A549 (cell line): Measurements from ENCODE around the gene C4orf51.

Experiments
- CEBPB ChIP-seq, 2 experiments: fragments of >200 bp in 1 of 2; sonication (Bioruptor Twin) in 1 of 2; formaldehyde crosslinking in 1 of 2; IDR thresholded peaks; 2 replicates each; pipeline ENCODE4 v1.6.1; 2012 to 2016
- CTCF ChIP-seq: fragments of >200 bp; sonication (Bioruptor Twin); formaldehyde crosslinking; IDR thresholded peaks from 3 replicates; pipeline ENCODE4 v1.5.1; 2016
- MAX ChIP-seq: IDR thresholded peaks from 2 replicates; pipeline ENCODE4 v1.6.1; 2012
- PBX3 ChIP-seq: IDR thresholded peaks from 2 replicates; pipeline ENCODE4 v1.6.1; 2012
- REST ChIP-seq: fragments of 200-600 bp; sonication (generic); IDR thresholded peaks from 2 replicates; pipeline ENCODE4 v1.6.1; 2016; ENCODE audit warnings: antibody characterized with exemption, mild to moderate bottlenecking, moderate library complexity
- RNF2 ChIP-seq: fragments of 200-600 bp; sonication (generic); IDR thresholded peaks from 2 replicates; pipeline ENCODE4 v1.6.1; 2016; ENCODE audit warnings: low read depth, mild to moderate bottlenecking, antibody characterized with exemption, moderate library complexity, borderline replicate concordance

- TF ChIP-seq REST = no peak
- no peak for TF ChIP-seq RNF2
- no peak for TF ChIP-seq PBX3
- TF ChIP-seq CEBPB (IDR thresholded peaks at IDR 0.05) = no peak
- TF ChIP-seq MAX = no peak
- TF ChIP-seq CTCF = no peak
Measured at GRCh38 chr4:145665773-145666172, 14.2 kb upstream of the C4orf51 start.
